ENCODE measurements around the gene C12orf76.
"Not testable (repeated sequence)": the region's sequence is repeated elsewhere in the genome, so short reads cannot be mapped to it uniquely, and the experiment has no call there.

C12orf76 gene

GRCh38 chr12:110020956-110021355, 27.4 kb downstream of the C12orf76 start:
- no peak for DNase-seq

- DNase-seq: no peak
These were observed 33.2 kb downstream of the C12orf76 start for GRCh38 chr12:110015132-110015531.

- no peak for DNase-seq
These were observed 35.7 kb downstream of the C12orf76 start for GRCh38 chr12:110012659-110013058.

DNA sequence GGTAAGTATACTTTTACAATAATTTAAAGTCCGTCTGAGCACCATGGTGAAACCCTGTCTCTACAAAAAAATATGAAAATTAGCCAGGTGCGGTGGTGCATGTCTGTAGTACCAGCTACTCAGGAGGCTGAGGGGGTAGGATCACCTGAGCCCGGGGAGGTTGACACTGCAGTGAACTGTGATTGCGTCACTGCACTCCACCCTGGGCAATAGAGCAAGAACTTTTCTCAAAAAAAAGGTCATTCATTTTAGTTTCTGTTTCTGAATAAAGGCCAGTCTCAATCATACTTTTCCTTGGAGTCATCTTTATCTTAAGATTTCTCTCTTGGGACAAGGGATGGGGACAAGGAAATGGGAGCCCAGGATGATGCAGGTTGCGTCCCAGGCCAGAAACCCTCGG, 36.2 kb downstream of the C12orf76 start:
- peak; percentile 80 for DNase-seq

GRCh38 chr12:110010853-110011723, 37.2 kb downstream of the C12orf76 start:
- DNase-seq: peak; percentile 18

GRCh38 chr12:110008681-110009398, 39.5 kb downstream of the C12orf76 start:
- DNase-seq: not testable (repeated sequence)

- no peak for DNase-seq
These were observed 40.4 kb downstream of the C12orf76 start for GRCh38 chr12:110007881-110008280.

DNA sequence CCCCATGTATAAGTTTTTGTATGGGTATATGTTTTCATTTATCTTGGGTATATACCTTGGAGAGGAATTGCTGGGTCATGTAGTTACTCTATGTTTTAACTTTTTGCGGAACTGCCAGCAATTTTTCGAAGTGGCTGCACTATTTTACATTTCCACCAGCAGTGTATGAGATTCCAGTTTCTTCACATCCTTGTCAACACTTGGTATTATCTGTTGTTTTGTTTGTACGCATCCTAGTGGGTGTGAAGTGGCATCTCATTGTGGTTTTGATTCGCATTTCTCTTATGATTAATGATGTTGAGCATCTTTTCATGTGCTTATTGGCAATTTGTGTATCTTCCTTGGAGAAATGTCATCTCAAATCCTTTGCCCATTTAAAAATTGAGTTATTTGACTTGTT, 42.2 kb downstream of the C12orf76 start:
- no peak for DNase-seq

DNA sequence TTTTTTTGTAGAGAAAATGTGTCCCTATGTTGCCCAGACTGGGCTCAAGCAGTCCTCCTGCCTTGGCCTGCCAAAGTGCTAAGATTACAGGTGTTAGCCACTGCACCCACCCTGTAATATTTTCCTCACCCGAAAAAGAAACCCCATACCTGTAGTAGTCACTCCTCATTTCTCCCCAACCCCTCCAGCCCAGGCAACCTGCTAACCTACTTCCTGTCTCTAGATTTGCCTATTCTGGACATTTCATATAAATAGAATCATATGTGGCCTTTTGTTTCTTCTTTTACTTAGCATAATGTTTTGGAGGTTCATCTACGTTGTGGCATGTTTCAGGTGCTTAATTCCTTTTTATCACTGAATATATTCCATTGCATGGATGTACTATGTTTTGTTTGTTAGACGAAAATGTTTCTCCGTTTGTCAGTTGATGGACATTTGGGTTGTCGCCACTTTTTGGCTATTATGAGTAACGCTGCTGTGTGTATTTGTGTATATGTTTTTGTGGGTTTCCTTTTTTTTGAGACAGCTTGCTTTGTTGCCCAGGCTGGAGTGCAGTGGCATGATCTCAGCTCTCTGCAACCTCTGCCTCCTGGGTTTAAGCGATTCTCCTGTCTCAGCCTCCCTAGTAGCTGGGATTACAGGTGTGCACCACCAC, 42.9 kb downstream of the C12orf76 start:
- DNase-seq: no peak

GRCh38 chr12:110004598-110004997, 43.7 kb downstream of the C12orf76 start:
- DNase-seq: no peak

DNA sequence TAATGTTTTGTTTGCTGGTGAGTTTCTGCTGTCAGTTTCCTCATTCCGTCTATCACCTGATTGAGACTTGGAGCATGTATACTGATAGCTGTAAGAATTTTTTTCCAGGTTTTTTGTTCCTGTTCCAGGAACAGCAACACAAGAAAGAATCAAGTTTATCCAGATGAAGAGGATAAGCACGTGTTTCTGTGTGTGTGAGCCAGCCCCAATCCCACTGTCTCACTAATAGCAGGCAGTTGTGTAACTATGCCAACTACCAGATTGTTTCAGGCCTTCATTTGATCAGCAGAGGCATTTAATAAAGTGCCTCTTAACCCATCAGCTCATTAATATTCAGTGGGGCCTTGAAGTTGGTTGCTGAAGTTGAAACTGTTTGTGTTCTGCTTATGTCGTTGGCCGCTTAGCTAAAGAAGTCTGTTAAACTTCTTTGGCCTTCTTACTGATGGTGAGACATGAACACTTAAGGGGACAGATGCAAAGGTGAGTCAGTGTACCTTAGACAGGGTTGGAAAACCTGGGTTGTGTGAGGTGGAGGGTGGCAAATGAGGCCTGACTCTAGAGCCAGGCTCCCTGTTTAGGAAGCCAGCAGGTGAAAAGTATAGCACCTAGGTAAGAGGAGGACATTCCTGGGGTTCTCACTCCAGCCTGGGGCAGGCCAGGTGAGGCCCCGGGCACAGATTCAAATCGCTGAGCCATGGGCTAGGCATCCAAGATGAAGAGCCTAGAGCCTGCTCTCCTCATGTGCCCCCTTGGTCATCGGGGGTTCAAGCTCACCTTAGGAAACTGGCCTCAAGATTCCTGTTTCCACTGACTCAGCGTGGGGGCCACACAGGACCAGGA, 45.4 kb downstream of the C12orf76 start:
- DNase-seq: no peak

- DNase-seq: no peak
These were observed 46.7 kb downstream of the C12orf76 start for GRCh38 chr12:110001596-110001995.

DNA sequence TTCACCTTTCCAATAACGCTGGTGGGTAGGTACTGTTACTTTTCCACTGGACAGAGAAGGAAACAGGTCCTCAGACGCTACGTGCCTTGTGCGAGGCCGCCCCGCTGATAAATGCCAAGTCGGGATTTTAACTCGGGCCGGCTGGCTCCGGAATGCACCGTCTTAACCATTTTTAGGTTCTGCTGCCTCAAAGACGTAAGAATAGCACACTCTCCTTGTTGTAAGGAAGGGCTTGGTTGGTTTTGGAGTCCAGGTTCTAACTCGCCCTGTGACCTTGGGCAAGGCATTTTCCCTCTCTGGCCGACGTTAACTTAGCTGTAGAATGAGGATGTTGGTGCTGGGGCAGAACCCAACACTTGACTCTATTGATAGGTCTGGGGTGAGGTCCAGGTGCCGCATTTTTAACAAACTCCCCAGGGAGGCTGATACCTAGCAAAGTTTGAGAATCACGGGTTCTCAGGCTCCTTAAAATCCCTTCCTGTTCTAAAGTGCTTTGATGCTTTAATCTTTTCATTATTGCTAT, 48.3 kb downstream of the C12orf76 start:
- peak; percentile 22 for DNase-seq

GRCh38 chr12:109999649-109999971, 48.7 kb downstream of the C12orf76 start:
- no peak for DNase-seq

DNA sequence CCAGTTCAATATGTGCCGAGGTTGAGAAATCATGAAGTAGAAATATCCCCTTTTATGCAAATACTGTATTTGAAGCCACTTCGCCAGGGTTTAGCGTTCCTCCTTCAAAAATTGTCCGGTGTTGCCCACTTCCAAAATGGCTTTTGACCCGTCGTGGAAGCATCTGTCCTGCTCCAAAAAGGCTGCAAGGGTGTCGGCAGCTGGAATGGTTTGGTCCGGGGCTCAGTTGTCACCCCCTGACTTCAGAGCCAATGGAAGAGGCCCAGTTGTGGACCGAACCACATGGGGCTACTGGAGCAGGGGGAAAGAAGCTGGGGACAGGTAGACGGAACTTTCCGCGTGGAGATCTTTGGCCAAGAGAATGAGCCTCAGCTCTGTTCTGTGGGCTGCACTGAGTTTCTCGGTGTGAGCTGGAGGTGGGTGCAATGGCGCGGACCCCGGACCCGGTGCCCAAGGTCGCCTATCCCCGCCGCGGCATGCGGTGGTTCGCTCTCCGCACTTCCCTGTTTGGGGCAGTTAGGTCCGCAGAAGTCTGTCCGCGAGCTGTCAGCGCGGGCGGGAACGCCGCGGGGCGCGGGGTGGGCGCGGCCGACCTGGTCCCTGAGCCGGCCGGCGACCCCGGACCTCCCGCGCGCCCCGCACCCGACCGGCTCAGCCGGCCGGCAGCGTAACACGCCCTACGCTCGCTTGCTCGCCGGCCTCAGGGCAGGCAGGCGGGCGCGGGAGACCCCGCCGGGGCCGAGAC, 49.2 kb downstream of the C12orf76 start, which contains the start of gene ANKRD13A:
TSS of gene ANKRD13A (plus strand) at position 527 of the 745 bp plus-strand sequence. CDS start 259 bp downstream, outside the sequence.
- peak; percentile 94 for DNase-seq

- no peak for DNase-seq
These were observed 50.0 kb downstream of the C12orf76 start for GRCh38 chr12:109998241-109998903.

DNA sequence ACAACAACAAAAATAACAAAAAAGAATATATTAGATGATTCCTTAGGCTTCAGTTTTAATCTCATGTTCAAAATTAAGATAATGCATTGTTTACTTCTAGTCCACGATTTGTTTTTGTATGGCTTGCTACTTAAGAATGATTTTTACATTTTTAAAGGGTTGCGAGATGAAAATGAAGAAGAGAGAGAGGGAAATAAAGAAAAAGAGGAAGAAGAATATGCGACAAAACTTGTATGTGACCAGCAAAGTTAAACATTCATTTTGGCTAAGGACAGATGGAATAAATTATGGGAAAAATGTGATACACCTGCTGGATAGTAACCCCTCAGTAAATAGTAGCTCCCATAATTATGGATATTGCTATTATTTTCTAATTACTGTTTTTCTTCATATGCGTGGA, 50.9 kb downstream of the C12orf76 start:
- no peak for DNase-seq

DNA sequence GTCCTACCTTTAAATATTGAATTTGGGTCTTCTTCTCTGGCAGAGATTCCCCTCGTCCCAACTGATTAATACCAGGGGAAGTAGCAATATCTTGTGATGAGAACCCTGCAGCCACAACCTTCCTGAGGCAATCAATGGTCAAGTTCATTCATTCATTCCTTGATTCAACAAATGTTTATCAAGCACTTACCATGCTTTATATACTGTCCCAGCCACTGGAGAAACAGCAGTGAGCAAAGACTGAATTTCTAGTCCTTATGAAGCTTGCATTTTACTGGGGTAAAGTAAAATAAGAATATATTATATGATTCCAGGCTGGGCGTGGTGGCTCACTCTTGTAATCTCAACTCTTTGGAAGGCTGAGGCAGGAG, 51.9 kb downstream of the C12orf76 start:
- no peak for DNase-seq

- DNase-seq: peak; percentile 96
These were observed 52.4 kb downstream of the C12orf76 start, which contains the start of gene GIT2 for GRCh38 chr12:109995686-109996482. Gene GIT2 (minus strand): TSS chr12:109996368. CDS start chr12:109996224, 144 bp downstream.

DNA sequence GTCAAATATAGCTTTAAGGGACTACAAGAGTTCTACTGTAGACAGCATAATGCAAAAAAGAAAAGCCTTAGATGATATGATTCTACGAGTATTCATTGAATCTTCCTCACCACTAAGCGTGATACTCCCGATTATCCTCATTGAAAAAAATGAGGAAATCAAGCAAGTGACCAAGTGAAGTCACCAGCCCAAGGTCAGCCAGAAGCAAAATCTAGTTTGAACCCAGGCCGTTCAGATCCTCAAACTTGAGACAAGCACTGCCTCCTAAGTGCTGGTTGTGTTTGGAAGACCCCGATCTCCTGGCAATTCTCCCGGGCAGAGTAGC, 53.0 kb downstream of the C12orf76 start:
- DNase-seq: no peak

All from CD4-positive, alpha-beta T cell treated with Interleukin-15 for 1 hour (primary cell).